Esophagus squamous epithelium (tissue), 5 donors: Measurements from ENCODE around the gene COPB2. TPM values are rescaled to one million over a fixed set of nuclear protein-coding genes. Genes with fewer than 3 reads are reported as not detected.

Experiments used
- DNase-seq: peaks from one replicate; lab custom pipeline; 2025; lab: John Stamatoyannopoulos, UW
- H3K27ac ChIP-seq, 4 donors: fragments of 200-600 bp; sonication (generic); one replicate each; pipeline ENCODE4 v1.5.1; 2016 to 2019; ENCODE audit warnings: mild to moderate bottlenecking in 1 of 4
- H3K27me3 ChIP-seq, 4 donors: fragments of 200-600 bp; sonication (generic); 1 replicate in 3 of 4; 2 replicates in 1 of 4; pipeline versions ENCODE4 v1.5.1 to v1.6.0; 2017 to 2021; ENCODE audit warnings: antibody characterized with exemption in 1 of 4
- H3K36me3 ChIP-seq, 3 donors: fragments of 200-600 bp; sonication (generic); one replicate each; pipeline ENCODE4 v1.5.1; 2016 to 2019
- H3K4me1 ChIP-seq, 3 donors: fragments of 200-600 bp; sonication (generic); one replicate each; pipeline ENCODE4 v1.5.1; 2017 to 2019
- H3K4me3 ChIP-seq, 4 donors: fragments of 200-600 bp; sonication (generic); 1 replicate in 3 of 4; 2 replicates in 1 of 4; pipeline ENCODE4 v1.5.1; 2016 to 2019; ENCODE audit warnings: mild to moderate bottlenecking in 2 of 4, moderate library complexity in 1 of 4
- H3K9me3 ChIP-seq, 3 donors: fragments of 200-600 bp; sonication (generic); one replicate each; pipeline ENCODE4 v1.5.1; 2016 to 2019
- POLR2A ChIP-seq, 4 donors: fragments of 450-650 bp; IDR thresholded peaks; one replicate each; pipeline ENCODE4 v1.6.1; 2017; ENCODE audit warnings: antibody characterized with exemption in 4 of 4, mild to moderate bottlenecking in 4 of 4, moderate library complexity in 3 of 4
- WGBS, 2 donors: methylation state at CpG; one replicate each; pipeline ENCODE4 v1.1.5; 2018; 5-methylcytosine and 5-hydroxymethylcytosine counted together
- intact Hi-C: fragments of 100-400 bp; cut with DNase I; formaldehyde crosslinking; loops from one replicate; pipeline ENCODE4 v1.15.0; 2022
- total RNA-seq, 4 donors: library from RNA; depleted of rRNA; stranded (reverse); fragments of >200 nt; gene quantifications; one replicate each; pipeline ENCODE4 v1.1.0, GENCODE V29; 2016
- TF ChIP-seq, protein P1 (sequence below), 6 experiments: fragments of 450-650 bp in 4 of 6; fragments of 200-600 bp in 2 of 6; sonication (generic) in 2 of 6; IDR thresholded peaks; one replicate each; pipeline ENCODE4 v1.5.1; 2016 to 2019; ENCODE audit warnings: antibody characterized with exemption in 6 of 6, mild to moderate bottlenecking in 4 of 6, moderate library complexity in 4 of 6
- donor health status: DM: yes; HTN: yes; CAD: no.

COPB2 gene
- total RNA-seq, 4 donors from 2014 or later, result 62.6 to 103 (median 86.8) TPM

- Histone ChIP-seq H3K36me3 (peaks cover 0 to 9% (median 0%) of the 10 kb centered on the region in 3 donors), H3K9me3 (no peaks in the 10 kb centered on the region), H3K27ac (no peak overlapping the region), H3K4me1 (no peaks in the 10 kb centered on the region), H3K4me3 (no peak overlapping the region), H3K27me3 (no peaks in the 10 kb centered on the region)
- 54 to 58% methylated on average over 7 of the region's 7 CpGs for WGBS, 2 donors
- intact Hi-C loops, result loop anchor here (5.0 kb wide), 1 partner anchor 135 kb away; no protein-coding TSS in a partner anchor
- TF ChIP-seq, protein P1, sequence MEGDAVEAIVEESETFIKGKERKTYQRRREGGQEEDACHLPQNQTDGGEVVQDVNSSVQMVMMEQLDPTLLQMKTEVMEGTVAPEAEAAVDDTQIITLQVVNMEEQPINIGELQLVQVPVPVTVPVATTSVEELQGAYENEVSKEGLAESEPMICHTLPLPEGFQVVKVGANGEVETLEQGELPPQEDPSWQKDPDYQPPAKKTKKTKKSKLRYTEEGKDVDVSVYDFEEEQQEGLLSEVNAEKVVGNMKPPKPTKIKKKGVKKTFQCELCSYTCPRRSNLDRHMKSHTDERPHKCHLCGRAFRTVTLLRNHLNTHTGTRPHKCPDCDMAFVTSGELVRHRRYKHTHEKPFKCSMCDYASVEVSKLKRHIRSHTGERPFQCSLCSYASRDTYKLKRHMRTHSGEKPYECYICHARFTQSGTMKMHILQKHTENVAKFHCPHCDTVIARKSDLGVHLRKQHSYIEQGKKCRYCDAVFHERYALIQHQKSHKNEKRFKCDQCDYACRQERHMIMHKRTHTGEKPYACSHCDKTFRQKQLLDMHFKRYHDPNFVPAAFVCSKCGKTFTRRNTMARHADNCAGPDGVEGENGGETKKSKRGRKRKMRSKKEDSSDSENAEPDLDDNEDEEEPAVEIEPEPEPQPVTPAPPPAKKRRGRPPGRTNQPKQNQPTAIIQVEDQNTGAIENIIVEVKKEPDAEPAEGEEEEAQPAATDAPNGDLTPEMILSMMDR (IDR thresholded peaks at IDR 0.05), result peak; percentile 45 to 92 (median 80)
- TF ChIP-seq POLR2A (IDR thresholded peaks at IDR 0.05), result no peak
- no peak for DNase-seq
Measured at GRCh38 chr3:139427283-139428060, 38.0 kb upstream of the COPB2 start.

- TF ChIP-seq POLR2A (IDR thresholded peaks at IDR 0.05), result no peak
- TF ChIP-seq, protein P1 (IDR thresholded peaks at IDR 0.05), result no peak
- 83 to 86% methylated on average over 4 to 5 of the region's 5 CpGs for WGBS, 2 donors
- Histone ChIP-seq H3K27me3 (no peaks in the 10 kb centered on the region), H3K9me3 (no peaks in the 10 kb centered on the region), H3K27ac (no peak overlapping the region), H3K4me1 (no peaks in the 10 kb centered on the region), H3K4me3 (no peak overlapping the region), H3K36me3 (peaks cover 0 to 9% (median 0%) of the 10 kb centered on the region in 3 donors)
- intact Hi-C loops, result loop anchor here (5.0 kb wide), 1 partner anchor 136 kb away; no protein-coding TSS in a partner anchor
- DNase-seq, result no peak
Measured at GRCh38 chr3:139425745-139426400, 36.4 kb upstream of the COPB2 start.

DNA sequence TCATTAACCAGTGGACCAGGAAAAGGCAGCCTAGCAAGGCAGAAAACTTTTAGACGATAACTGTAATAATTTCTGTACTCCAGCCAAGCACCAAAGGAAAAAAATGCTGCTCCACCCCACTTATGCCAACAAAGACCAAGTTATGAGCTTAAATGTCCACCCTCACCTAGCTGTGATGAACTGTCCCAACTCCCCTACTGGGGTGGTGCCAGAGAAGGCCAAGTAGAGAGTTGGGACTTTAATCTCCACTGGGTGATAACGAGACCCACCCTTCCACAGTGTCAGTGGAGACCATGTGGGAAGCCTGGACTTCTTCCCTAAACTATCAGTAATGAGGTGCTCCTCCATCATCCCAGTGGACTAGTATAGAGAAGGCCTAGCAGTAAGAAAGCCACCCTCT, 33.8 kb upstream of the COPB2 start:
- Histone ChIP-seq H3K27ac (no peak overlapping the region), H3K9me3 (no peaks in the 10 kb centered on the region), H3K4me1 (peaks cover 0 to 5% (median 0%) of the 10 kb centered on the region in 3 donors)

DNA sequence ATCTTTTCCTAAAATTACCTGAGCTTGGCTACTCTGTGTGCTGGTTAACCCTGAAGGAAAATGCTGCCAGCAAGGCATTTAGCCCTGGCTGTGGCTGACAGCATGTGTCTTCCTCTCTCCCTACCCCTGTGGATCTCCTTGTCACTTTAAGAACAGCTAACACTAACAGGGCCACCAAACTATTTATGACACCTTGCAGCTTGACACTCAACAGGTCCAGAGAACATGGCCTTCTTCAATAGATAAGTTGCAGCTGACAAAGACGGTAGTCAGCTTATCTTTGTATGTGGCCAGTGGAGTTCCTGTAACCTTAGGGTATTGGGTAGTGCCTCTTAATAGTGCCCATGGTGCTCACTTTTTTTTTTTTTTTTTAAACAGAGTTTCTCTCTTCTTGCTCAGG, 32.0 kb upstream of the COPB2 start:
- no peak overlapping the region for H3K4me3 ChIP-seq
- H3K27me3 ChIP-seq, result no peaks in the 10 kb centered on the region
- no peak for DNase-seq
- H3K9me3 ChIP-seq, result no peaks in the 10 kb centered on the region
- TF ChIP-seq, protein P1 (IDR thresholded peaks at IDR 0.05), result no peak
- no peak for TF ChIP-seq POLR2A (IDR thresholded peaks at IDR 0.05)
- H3K4me1 ChIP-seq, result peaks cover 0 to 5% (median 0%) of the 10 kb centered on the region in 3 donors
- intact Hi-C loops, result no loop called here
- H3K27ac ChIP-seq, result no peak overlapping the region
- H3K36me3 ChIP-seq, result peaks cover 0 to 9% (median 0%) of the 10 kb centered on the region in 3 donors
- 90 to 100% methylated on average over 1 of the region's 1 CpG for WGBS, 2 donors

More for the DNA sequence above, 33.8 kb upstream of the COPB2 start:
- Histone ChIP-seq H3K36me3 (peaks cover 0 to 9% (median 0%) of the 10 kb centered on the region in 3 donors), H3K27me3 (no peaks in the 10 kb centered on the region), H3K4me3 (no peak overlapping the region)
- 18 to 83% methylated on average over 1 to 2 of the region's 2 CpGs for WGBS, 2 donors
- no peak for TF ChIP-seq POLR2A (IDR thresholded peaks at IDR 0.05)
- TF ChIP-seq, protein P1 (IDR thresholded peaks at IDR 0.05), result no peak
- no peak for DNase-seq
- intact Hi-C loops, result no loop called here

GRCh38 chr3:139421040-139421439, 31.6 kb upstream of the COPB2 start:
- intact Hi-C loops, result no loop called here
- 25 to 33% methylated on average over 1 of the region's 1 CpG for WGBS, 2 donors
- no peak for TF ChIP-seq POLR2A (IDR thresholded peaks at IDR 0.05)
- TF ChIP-seq, protein P1 (IDR thresholded peaks at IDR 0.05), result no peak
- H3K9me3 ChIP-seq, result peaks cover 0 to 4% (median 0%) of the 10 kb centered on the region in 3 donors
- no peak overlapping the region for H3K4me3 ChIP-seq
- no peaks in the 10 kb centered on the region for H3K27me3 ChIP-seq
- peaks cover 0 to 9% (median 0%) of the 10 kb centered on the region in 3 donors for H3K36me3 ChIP-seq
- DNase-seq, result no peak
- H3K4me1 ChIP-seq, result peaks cover 0 to 5% (median 0%) of the 10 kb centered on the region in 3 donors
- H3K27ac ChIP-seq, result no peak overlapping the region
